NCI-H69 (cell line): ENCODE data around the gene PPFIA4.
A peak's percentile ranks its signal among the peaks of the same experiment; 100 is the strongest.

ENCODE experiments used
- DNase-seq: peaks from one replicate; lab custom pipeline; 2025; lab: John Stamatoyannopoulos, UW

The PPFIA4 gene

DNA sequence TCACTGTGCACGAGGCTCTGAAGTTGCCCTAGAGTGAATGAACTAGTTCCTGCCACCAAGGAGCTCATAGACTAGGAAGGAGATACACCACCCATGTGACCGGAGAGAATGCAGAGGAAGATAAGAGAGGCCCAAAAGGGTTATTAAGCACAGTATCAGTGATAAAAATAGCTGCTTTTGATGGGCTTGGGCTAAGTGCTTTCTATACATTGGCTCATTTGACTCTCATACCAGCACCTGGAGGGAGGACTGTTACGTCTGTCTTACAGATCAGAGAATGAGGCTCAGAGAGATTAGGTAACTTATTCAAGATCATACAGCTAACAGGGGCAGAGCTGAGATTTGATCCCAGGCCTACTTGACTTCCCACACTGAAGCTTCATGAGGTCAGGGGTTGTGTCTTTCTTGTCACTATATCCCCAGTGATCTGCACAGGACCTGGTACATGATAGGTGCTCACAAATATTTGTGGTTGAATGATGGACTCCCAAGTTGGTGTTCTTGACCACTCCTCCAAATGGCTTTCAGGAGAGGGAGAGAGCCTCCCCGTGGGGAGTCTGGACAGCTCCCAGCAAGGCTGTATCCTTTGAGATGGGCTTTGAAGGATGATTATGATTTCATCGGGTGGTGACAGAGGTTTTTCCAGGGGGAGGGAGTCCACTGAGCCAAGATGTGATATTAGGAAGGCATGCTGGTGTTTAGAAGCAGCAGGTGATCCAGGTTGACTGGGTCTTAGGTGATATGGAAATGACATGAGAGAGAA lies 14.4 kb downstream of the PPFIA4 start:
- DNase-seq = no peak

DNA sequence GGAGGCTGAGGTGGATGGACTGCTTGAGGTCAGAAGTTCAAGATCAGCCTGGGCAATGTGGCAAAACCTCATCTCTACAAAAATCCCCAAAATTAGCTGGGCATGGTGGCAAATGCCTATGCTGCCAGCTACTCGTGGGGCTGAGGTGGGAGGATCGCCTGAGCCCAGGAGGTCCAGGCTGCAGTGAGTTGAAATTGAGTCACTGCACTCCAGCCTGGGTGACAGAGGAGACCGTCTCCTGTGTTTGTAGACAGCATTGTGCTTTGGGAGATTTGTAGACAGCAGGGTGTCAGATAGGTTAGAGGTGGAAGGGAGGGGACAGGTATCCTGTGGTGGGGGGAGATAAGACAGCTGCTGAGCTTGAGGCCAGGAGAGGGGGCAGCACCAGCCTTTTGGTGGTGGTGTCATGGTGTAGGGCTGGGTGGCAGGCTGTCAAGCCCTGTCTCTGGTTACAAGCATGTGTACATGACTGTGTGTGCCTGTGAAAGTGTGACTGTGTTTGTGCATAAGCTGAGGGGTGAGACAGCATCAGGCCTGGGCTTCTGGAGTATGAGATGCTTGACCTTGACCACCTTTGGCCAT lies 15.2 kb downstream of the PPFIA4 start:
- no peak for DNase-seq

DNA sequence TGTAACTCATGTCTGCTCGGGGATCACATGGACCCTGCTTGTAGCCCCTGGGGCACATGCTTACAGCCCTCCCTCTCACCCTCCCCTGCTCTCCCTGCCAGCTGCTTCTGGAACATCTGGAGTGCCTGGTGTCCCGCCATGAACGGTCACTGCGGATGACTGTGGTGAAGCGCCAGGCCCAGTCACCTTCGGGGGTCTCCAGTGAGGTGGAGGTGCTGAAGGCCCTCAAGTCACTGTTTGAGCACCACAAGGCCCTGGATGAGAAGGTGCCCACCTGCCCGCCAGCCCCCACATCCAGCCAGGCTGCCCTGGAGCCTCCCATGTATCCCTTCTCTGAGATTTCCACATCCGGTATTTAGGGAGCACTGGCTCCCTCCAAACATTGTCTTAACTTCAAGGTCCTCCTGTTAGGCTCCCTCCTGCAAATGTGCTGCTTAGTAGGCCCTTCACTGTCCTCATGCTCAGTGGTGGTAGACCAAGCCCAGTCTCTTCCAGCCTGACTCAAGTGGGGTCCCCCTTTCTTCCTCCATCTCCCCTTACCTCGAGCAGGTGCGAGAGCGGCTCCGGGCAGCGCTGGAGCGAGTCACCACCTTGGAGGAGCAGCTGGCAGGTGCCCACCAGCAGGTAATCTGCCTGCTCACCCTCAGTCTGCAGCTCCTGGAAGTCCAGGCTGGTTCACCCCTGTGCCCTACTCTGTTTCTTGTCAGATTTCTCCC lies 17.7 kb downstream of the PPFIA4 start:
- no peak for DNase-seq

DNA sequence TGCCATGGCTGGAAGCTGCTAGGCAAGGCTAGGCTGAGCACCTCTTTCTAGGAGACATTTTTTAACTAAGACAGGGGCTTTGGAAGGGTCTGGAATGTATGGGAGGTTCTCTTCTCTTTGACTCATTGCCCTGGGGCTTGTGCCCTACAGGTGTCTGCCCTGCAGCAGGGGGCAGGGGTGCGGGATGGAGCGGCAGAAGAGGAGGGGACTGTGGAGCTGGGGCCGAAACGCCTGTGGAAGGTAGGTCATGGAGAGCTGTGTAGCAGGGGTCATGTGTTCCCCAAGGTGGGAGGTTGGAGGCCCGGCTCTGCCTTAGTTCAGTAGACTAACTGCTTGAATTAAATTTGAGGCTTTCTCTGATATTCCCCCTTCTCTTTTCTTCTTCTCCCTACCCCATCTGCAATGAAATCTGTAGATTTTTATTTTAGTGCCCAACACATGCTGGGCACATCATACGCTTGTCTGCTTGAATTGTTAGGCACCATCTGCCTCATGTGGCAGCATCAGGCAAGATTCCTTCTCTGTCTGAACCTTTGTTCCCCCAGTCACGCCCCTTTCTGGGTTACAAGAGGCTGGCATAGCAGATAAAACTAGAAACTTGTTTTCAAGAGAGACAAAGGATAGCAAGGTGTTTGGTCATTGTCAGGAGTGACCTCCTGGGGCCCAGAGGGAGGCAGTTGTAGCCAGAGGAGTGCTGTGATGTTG lies 18.4 kb downstream of the PPFIA4 start:
- peak; percentile 25 for DNase-seq

DNA sequence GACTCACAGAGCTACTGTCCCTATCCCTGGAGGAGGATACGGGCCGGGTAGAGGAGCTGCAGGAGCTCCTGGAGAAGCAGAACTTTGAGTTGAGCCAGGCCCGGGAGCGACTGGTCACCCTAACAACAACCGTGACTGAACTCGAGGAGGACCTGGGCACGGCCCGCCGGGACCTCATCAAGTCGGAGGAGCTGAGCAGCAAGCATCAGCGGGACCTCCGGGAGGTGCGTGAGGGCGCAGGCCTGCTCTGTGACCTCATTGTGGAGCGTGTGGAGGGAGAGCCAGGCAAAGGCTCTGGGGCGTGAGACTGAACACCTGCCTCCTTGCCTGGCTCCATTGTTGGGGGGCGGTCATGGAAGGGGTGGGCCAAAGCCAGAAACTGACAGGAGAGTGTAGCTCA lies 19.0 kb downstream of the PPFIA4 start:
- DNase-seq = no peak

DNA sequence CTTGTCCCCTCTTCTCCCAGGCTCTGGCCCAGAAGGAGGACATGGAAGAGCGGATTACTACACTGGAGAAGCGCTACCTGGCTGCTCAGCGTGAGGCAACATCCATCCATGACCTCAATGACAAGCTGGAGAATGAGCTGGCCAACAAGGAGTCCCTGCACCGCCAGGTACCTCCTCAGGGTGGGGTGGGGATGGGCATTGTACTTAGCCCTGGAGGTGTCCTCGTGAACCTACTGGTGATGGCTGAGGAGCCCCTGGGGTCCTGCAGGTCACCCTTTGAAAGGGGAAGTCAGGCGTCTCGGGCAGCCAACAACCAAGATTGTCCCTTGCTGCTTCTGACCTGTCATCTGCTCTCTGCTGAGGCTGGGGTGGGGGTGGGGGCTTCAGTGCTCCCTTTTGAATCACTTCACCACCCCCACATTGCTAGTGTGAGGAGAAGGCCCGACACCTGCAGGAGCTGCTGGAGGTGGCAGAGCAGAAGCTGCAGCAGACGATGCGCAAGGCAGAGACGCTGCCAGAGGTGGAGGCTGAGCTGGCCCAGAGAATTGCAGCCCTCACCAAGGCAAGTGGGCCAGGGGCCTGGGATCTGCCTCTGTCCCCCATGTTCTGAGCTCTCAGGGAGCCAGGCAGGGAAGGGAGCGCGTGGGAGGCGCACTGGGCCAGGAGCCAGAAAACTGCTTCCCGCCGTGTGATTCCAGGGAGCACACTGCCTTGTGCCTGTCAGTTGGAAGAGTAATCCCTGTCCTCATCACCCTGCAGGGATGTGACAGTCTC lies 19.7 kb downstream of the PPFIA4 start:
- DNase-seq = peak; percentile 38

DNA sequence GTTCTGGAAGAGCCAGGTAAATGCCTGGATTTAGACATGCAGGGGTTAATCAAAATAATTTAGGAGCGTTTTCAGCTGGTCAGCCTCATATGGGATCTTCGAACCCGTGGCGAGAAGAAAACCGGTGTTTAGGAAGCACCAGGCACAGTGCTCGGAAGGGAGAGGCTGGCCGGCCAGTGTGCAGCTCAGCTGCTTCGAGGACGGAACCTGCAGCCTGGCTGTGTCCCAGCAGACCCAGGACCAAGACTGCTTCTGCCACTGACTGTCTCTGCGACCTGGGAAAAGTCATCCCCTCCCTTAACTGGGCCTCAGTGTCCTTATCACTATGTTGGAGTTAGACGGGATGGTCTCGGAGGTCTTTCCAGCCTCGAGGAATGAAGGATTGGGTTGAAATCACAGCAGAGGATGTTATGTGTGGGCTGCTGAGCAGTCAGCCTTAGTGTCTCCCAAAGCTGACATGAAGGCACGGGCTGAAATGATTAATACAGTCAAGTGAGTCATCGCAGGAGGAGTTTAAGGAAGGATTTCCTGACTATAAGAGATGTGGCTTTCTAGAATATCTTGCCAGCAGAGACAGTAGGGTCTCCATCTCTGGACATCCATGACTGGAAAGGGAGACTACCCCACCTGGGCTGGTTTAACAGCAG lies 20.8 kb downstream of the PPFIA4 start:
- no peak for DNase-seq

DNA sequence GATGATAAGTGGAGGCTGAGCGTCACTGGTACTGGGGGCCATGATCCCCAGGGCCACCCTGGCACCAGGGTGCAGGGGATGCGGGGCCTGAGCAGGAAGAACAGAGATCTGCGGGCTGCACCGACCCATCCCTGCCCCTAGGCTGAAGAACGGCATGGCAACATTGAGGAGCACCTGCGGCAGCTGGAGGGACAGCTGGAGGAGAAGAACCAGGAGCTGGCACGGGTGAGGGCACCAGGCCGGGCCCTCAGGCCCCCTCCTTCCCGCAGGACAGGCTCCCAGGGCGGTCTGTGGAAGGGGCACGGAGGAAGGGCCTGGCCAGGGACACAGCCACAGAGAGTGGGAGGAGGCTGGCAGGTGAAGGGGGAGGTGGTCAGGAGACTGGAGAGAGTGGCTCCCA lies 21.8 kb downstream of the PPFIA4 start:
- no peak for DNase-seq

DNA sequence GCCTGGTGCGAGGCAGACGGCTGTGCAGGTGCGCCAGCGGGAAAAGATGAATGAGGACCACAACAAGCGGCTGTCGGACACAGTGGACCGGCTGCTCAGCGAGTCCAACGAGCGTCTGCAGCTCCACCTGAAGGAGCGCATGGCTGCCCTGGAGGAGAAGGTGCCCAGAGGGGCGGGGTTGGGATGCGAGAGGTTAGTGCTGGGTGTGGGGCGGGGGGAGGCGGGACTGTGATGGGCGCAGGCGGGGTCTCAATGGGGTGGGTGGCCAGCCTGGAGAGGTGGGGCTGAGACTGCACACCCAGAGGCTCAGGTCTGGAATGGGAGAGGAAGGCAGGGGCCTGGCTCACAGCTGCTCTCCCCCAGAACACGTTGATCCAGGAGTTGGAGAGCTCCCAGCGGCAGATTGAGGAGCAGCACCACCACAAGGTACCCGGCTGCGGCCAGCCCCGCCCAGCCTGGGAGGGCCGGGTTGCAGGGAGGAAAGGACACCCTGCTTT lies 22.3 kb downstream of the PPFIA4 start:
- DNase-seq = no peak

DNA sequence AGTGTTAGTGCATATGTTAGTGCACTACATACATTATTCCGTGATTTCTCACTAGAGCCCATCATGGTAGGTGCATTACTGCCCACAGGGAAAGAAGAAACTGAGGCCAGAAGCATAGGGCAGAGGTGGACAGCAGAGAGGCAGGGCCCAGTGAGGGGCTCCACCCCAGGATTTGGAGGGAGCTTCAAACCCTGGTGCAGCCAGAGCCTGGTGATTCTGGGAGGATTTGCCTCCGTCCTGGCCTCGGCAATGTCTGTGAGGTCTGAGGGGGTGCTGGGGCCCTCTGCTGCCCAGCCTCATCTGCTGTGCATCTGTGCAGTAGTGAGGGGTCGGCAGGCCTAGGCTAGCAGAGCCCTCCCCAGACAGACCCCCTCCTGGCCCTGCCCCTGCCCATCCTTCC lies 22.8 kb downstream of the PPFIA4 start:
- no peak for DNase-seq

DNA sequence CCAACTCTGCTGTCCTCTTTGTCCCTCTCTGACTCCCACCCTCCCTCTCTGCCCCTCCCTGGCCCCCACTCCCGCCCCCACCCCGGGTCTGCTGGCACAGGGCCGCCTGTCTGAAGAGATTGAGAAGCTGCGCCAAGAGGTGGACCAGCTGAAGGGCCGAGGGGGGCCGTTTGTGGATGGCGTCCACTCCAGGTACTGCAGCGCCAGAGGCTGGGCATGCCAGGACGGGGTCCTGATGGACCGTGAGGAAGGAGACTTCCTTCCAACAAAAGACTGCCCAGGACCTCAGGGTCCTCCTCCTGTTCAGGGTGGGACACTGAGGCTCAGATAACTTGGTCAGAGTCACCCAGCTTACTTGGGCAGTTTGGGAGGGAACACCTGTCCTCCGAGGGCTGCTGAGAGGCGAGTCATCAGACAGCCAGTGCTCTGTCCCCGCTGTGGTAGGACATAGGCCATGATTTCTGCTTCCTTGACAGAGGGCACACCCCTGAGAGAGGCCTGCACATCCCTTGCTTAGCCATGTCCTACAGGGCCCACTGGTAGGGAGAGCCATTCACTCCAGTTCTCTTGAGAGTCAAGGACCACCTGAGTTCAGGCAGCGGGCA lies 23.4 kb downstream of the PPFIA4 start:
- no peak for DNase-seq

DNA sequence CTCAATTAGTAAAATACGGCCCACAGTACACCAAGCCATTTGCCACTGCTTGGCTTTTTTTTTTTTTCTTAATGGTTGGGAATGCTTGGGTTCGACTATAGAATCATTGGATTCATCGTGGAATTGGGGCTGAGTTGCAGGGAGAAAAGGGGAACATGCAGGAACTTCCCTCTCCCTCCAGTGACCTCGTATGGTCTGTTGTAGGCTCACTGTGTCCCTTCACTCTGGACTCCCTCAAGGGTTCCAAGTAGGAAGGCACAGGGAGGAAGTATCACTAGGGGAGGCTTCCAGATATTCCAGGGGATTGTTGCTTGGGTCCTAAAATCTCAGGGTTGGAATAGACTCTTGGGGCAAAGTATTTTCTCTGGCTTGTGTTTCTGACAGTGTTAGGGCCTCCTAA lies 24.5 kb downstream of the PPFIA4 start:
- no peak for DNase-seq

DNA sequence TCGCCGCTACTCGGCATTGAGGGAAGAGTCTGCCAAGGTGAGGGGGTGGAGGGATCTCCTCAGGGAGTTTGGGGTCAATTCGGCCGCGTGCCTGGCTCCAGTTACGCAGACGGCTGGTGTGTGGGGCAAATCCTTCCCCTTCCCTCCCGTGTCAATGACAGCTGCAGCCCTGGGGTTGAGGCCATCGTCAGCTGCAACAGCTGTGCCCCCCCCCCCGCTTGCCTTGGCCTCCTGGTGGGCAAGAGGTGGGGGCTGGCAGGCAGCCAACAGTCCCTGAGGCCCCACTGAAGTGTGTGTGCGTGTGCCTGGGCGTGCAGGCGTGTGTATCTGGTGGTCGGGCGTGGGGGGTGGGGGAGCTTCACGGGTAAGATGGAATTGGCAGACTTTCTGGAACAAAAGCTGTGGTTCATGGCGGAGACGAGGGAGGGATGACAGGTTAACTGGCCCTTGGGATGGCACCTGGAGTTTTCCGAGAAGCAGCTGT lies 25.6 kb downstream of the PPFIA4 start:
- peak; percentile 89 for DNase-seq

DNA sequence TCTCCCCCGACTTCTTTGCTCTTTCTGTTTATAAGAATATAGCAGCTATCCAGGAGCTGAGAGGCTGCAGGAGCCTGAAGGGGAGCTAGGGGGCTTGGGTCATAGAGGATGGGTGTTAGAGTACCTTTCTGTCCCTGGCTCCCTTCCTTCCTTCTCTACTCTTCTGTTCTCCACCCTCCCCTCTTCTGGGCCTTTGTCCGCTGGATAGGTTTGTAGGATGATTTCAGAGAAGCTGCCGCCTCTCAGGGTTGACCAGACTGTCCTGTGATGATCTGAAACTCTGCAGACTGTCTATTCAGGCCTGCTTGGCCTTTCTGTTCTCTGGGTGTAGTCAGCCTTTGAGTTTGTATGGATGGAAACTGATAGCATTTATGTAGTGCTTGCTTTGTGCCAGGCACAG lies 26.3 kb downstream of the PPFIA4 start:
- no peak for DNase-seq

DNA sequence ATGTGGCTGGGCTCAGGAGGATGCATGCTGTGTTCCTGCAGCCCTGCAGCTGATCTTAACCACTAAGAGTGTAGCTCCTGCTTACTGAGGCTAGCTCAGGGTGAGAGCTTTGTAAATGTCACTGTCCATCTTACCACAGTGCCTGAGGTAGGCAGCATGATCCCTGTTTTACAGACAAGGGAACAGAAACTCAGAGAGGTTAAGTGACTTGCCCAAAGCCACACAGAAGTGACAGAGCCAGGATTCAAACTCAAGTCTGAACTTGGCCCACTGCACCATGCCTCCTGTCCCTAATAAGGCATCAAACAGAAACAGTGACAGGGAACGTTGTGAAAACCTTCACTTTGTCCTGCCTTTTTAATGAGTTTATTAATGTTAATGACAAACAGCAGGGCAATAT lies 27.9 kb downstream of the PPFIA4 start:
- DNase-seq = no peak

DNA sequence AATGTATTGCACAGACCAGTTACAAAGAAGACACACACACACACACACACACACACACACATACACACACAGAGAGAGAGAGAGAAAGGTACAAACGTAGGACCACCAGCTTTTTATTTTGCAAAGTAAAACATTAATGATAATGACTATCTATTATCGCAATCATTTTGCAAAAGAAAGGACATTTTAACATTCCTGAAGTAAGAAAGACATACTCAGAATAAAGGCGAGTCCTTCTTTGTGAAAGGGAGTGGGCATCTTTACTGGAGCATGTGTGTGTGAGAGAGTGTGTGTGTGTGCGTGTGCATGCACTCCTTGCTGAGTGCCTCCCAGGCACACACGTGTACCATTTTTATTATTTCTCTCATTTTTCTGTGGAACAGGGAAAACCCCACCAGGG lies 28.4 kb downstream of the PPFIA4 start:
- no peak for DNase-seq

DNA sequence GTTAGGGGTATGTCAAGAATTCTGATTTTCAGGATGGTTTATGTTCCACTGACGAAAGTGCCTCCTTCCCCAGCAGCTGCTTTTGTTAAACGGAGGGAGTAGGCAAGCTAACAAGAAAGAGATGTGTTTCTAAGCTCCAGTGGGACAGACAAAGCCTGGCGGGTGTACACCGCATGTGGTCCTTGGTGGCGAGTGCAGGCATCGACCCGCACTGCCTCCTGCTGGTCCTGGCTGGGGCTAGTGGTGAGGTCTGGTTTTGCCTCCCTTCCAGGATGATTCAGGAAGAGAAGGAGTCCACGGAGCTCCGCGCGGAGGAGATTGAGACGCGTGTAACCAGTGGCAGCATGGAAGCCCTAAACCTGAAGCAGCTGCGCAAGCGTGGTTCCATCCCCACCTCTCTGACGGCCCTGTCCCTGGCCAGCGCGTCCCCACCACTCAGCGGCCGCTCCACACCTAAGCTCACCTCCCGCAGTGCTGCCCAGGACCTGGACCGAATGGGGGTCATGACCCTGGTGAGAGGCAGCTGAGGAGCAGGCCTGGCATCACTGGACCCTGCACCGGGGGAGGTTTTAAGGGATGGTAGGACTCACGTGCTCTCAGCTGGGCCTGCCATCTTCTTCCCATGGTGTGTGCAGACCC lies 29.0 kb downstream of the PPFIA4 start:
- DNase-seq = peak; percentile 37

DNA sequence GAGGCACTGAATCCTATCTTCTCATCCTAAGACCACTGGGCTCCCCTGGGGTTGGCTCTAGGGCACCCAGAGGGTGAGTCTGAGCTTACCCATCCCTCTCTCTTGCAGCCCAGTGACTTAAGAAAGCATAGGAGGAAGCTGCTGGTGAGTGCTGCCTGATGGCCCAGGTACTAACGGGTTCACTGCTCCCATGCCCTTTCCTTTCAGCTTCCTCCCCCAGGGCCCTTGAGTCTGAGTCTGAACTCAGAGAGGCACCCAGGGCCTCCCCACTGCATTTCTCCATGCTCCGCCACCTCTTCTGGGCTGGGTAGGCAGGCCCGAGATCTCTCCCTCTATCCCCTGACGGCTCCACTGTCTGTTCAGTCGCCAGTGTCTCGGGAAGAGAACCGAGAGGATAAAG lies 29.7 kb downstream of the PPFIA4 start:
- no peak for DNase-seq

DNA sequence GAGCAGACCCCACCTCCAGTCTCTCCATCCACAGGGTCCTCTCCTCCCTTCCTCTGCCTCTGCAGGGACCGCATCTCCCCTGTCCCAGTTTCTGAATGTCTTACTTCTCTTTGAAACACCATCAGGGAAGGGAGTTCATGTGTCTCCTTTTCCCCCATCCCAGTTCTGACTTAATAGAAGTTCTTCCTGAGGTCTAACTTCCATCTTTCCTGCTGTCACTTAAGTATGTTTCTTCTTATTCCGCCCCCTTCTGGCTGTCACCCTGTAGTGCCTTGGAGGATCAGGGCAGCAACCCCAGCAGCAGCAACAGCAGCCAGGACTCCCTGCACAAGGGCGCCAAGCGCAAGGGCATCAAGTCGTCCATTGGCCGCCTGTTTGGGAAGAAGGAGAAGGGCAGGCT lies 30.2 kb downstream of the PPFIA4 start:
- peak; percentile 19 for DNase-seq
